H1 (cell line): ENCODE measurements around the gene ZNF526. TPM values are rescaled to one million over a fixed set of nuclear protein-coding genes. Genes with fewer than 3 reads are reported as not detected.
A peak's percentile ranks its signal among the peaks of the same experiment; 100 is the strongest.

Source experiments
- BACH1 ChIP-seq: IDR thresholded peaks from 2 replicates; pipeline ENCODE4 v1.6.1; 2012; ENCODE audit warnings: low read length, improper control_type of control experiment
- CTBP2 ChIP-seq: IDR thresholded peaks from 2 replicates; pipeline ENCODE4 v1.7.0; 2011; ENCODE audit warnings: borderline replicate concordance, mild to moderate bottlenecking, moderate library complexity, mixed read lengths, low read length; ENCODE audit not compliant: insufficient read depth, insufficient read length
- HDAC2 ChIP-seq, 2 experiments: fragments of 300-600 bp in 1 of 2; sonication (generic) in 1 of 2; IDR thresholded peaks; 2 replicates each; pipeline ENCODE4 v1.6.1; 2011 to 2012; ENCODE audit warnings: low read depth in 2 of 2, low read length in 2 of 2, mild to moderate bottlenecking in 2 of 2, moderate library complexity in 2 of 2, borderline replicate concordance in 1 of 2, inconsistent platforms in 1 of 2
- KDM1A ChIP-seq: fragments of 200-600, 300-600 bp; sonication (generic); IDR thresholded peaks from 2 replicates; pipeline ENCODE4 v1.7.1; 2016; ENCODE audit warnings: mild to moderate bottlenecking, low read length, borderline replicate concordance
- MAX ChIP-seq: IDR thresholded peaks from 2 replicates; pipeline ENCODE4 v1.6.1; 2012; ENCODE audit warnings: inconsistent platforms
- PHF8 ChIP-seq: fragments of 200-600 bp; sonication (generic); conservative IDR thresholded peaks from 2 replicates; pipeline ENCODE4 v1.7.1; 2012; ENCODE audit warnings: low read depth, mild to moderate bottlenecking, inconsistent platforms, low read length, moderate library complexity
- RAD21 ChIP-seq, 2 experiments: IDR thresholded peaks in 1 of 2; conservative IDR thresholded peaks in 1 of 2; 2 replicates each; pipeline ENCODE4 v1.6.1; 2011; ENCODE audit warnings: low read depth in 2 of 2, low read length in 2 of 2, improper control_type of control experiment in 1 of 2, inconsistent platforms in 1 of 2, mild to moderate bottlenecking in 1 of 2, moderate library complexity in 1 of 2
- RNF2 ChIP-seq: fragments of 200-900, 300-1000 bp; sonication (generic); IDR thresholded peaks from 2 replicates; pipeline ENCODE4 v1.7.1; 2016; ENCODE audit warnings: borderline replicate concordance, low read depth, mild to moderate bottlenecking, antibody characterized with exemption, low read length; ENCODE audit not compliant: poor library complexity, severe bottlenecking; ENCODE audit errors: missing control alignments
- SP4 ChIP-seq: IDR thresholded peaks from 2 replicates; pipeline ENCODE4 v1.6.1; 2012; ENCODE audit warnings: low read length, inconsistent platforms
- SUZ12 ChIP-seq: fragments of 200-600 bp; sonication (generic); IDR thresholded peaks from 2 replicates; pipeline ENCODE4 v1.6.1; 2012; ENCODE audit warnings: mild to moderate bottlenecking, inconsistent platforms, low read length, moderate library complexity, mixed read lengths
- TBP ChIP-seq: IDR thresholded peaks from 2 replicates; pipeline ENCODE4 v1.6.1; 2011; ENCODE audit warnings: low read depth, low read length, improper control_type of control experiment
- USF2 ChIP-seq: IDR thresholded peaks from 2 replicates; pipeline ENCODE4 v1.6.1; 2011; ENCODE audit warnings: low read length, improper control_type of control experiment
- polyA plus RNA-seq, 7 experiments: library from polyadenylated mRNA; depleted of rRNA in 3 of 7; stranded (reverse) in 5 of 7; unstranded in 2 of 7; fragments of >200 nt in 5 of 7; fragments of 200-250 nt in 2 of 7; gene quantifications; 1 replicate in 5 of 7; 2 replicates in 1 of 7; 4 replicates in 1 of 7; pipeline versions ENCODE4 v1.2.1 to v1.2.3, GENCODE V29; 2011 to 2013; ENCODE audit warnings: missing spikeins in 2 of 7, mixed read lengths in 2 of 7
- total RNA-seq: library from RNA; stranded (reverse); fragmentation: NEBNext Ultra II Directional; extraction: Animal tissue kit (Norgen Biotek cat#: 25700); gene quantifications from 2 replicates; pipeline ENCODE4 v1.2.1, GENCODE V29; 2021

The ZNF526 gene
- total and polyA plus RNA-seq, 2 of the 8 experiments (the other 6 are each of a cell fraction or from before 2014, with no cell fraction given) = 8.4 to 14.1 TPM

- TF ChIP-seq HDAC2 (IDR thresholded peaks at IDR 0.05; ENCODE audit: borderline replicate concordance in 1 of 2, low read depth in 2 of 2, low read length in 2 of 2) (no peak), MAX (0 out of 2 replicates have a peak, but pooled peaks have one; percentile 63), USF2 (no peak), SUZ12 (peak; percentile 31; the same call in 1 of the 2 replicates), BACH1 (no peak), KDM1A (0 out of 2 replicates have a peak, but pooled peaks have one; percentile 20), CTBP2 (peak; percentile 87), SP4 (no peak), RAD21 (IDR thresholded peaks at IDR 0.05 in 1 of 2, conservative IDR thresholded peaks at IDR 0.05 in 1 of 2; ENCODE audit: low read depth in 2 of 2, low read length in 2 of 2) (peak; percentile 61 to 66; a peak in 3 of 4 replicates), TBP (no peak), PHF8 (no peak), RNF2 (no peak)
Observed at GRCh38 chr19:42178791-42179674, 41.1 kb upstream of the ZNF526 start (continued).
